NCI-H2171 (cell line): ENCODE measurements around the gene SHB.

ENCODE experiments used
- DNase-seq: peaks from one replicate; lab custom pipeline; 2025; lab: John Stamatoyannopoulos, UW

SHB gene

DNA sequence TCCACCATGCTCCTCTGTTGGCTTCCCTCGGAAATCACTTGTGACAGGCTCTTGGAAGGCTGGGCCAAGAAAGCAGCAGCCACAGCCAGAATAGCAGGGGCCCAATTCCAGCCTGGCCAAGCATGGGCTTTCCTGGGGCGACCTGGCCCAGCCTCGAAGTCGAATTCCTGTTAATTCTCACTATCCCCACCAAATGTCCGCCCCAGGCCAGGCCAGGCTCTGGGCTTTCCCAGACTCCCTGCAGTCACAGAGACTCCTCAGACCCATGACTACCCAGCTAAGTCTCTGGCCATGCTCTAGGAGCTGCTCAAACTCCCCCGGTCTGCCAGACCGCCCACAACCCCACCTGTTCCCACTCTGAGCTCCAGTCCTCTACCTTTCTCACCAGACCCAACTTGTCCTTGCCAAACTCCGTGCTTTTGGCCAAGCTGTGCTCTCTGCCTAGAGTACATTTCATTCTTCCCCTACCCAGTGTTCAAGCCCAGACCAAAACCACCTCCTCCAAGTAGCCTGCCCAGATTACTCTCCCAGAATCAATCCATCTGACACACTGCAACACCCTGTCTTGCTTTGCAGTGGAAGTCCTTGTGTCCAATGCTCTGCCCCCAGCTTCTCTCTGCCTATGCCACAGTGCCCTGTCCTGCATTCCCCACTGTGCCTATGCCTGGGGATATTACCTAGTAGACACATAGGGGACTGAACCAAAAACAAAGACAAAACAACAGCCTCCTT lies 26.2 kb downstream of the SHB start:
- DNase-seq: no peak

GRCh38 chr9:38041564-38042243 lies 27.3 kb downstream of the SHB start:
- DNase-seq: no peak

- DNase-seq: no peak
Measured at GRCh38 chr9:38039907-38040682, 28.9 kb downstream of the SHB start.

DNA sequence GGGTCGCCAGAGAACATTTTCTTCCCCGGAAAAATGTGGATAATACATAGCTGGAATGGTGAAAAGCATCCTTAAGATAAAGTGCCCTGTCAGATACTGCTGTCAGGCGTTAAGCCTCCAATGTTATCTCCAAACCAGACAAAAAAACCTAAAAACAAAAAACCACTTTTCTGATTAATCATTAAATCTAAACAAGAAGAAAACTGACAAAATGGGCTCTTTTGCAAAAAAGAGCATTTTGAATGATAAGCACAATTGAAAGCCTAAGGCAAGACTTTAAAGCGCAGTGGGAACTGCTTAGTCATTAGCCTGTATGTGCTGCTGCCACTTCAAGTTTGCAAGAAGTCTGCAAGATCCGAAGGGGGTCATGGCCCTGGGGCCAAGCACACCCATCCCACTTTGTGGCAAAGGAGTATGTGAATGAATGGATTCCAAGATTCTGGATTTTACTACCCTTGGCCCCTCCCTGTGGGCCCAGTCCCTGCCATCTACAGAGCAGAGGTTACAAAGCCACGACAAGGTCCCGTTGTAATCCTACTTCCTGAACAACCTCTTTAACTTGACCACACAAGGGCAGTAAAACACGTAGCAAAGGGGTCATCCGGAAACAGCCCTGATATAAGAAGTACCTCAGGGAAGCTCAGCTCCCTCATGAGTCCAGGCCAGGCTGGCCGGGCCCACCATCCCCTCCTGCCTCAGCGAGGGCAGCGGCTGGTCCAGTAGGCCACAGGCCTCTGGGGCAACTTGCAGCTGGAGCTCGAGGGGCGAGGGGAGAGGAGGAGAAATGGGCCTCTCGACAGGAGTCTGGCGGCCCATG lies 29.7 kb downstream of the SHB start:
- DNase-seq: no peak

DNA sequence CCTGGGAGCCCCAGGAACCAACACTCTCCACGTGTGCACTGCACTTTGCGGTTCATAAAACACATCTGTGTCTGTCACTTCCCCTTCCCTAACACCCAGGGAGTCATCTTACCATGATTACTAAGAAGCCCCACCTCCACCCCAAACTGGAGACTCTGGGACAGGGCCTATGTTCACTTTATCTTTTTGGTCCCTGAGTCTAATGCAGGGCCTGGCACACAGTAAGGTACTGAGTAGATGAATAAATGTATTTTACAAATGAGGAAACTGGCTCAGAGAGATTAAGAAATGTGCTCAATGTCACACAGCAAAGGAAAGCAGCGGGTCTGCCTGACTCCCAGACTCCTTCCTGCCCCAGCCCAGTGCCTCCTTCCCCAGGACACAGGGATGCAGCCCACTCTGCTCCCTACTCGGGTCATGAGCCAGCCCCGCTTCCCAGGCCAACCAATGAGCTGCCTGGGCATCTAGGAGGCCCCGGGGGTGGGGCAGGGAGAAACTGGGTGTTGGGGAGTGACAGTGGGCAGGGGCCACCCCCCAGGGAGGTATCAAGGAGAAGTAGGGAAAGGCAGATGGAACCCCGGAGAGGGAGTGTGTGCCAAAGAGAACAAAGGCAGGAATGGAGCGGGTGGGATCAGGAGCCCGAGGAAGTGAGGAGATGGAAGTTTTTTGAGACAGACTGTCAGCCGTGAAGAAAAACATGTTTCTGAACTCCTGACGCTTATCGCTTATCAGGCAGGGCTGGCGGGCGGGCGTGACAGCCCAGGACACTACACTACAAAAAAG lies 30.5 kb downstream of the SHB start:
- DNase-seq: no peak

GRCh38 chr9:38037981-38038306 lies 31.1 kb downstream of the SHB start:
- DNase-seq: no peak

GRCh38 chr9:38036359-38037084 lies 32.5 kb downstream of the SHB start:
- no peak for DNase-seq

- no peak for DNase-seq
Measured at GRCh38 chr9:38035873-38036272, 33.2 kb downstream of the SHB start.

- no peak for DNase-seq
Measured at GRCh38 chr9:38033941-38034340, 35.1 kb downstream of the SHB start.

DNA sequence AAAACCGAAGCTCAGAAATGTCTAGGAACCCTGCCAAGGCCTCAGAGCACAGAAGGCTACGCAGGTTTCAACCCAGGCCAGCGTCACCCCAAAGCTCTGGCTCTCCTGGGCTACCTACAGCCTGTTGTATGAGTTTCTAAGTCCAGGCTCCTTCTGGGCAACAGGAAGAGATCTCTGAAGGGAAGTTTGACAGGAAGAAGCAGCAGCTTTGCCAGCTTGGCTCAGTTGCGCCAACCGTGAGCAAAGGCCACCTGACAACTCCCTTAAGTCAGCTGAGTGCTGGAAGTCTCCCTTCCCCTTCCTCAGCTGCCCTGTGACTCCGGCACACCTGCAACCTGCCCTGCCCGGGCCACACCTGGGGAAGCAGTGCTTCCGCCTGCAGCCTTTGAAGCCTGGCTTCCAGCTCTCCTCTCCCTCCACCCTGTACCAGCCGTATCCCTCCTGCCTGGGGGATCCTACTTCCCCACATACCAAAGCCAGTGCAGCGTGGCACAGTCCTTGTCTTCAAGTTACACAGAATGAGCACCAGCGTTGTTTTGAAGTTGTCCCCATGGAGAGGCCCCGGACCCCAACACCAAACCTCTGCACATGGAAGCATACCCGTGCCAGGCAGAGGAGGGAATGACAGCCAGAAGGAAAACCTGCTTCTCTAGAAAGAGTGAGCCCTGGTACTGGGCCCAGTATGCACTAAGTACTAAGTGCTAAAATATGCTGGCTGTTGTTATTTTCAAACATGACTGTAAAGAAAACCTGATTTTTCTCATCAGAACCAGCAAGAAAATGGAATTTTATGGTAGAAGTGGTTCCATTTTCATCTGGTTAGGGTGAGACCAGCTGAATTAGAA lies 36.5 kb downstream of the SHB start:
- DNase-seq: no peak

GRCh38 chr9:38031594-38031993 lies 37.4 kb downstream of the SHB start:
- DNase-seq: no peak

DNA sequence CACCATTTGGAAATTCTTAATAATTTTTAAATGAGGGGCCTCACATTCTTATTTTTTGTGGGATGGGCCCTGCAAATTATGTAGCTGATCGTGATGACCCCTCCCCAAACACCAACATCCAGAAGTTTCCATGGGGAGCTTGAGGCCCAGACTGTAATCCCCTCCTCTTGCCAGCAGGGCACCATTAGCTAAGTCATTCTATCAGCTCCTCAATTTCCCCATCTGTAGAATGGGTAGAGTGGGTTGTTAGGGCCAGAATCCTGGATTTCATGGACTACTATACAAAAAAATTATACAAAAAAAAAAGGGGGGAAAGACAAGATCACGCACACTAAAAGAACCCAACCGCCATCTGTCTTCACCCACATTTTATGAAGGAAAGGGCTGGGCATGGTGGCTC lies 38.4 kb downstream of the SHB start:
- no peak for DNase-seq

GRCh38 chr9:38029915-38030638 lies 39.0 kb downstream of the SHB start:
- DNase-seq: no peak

DNA sequence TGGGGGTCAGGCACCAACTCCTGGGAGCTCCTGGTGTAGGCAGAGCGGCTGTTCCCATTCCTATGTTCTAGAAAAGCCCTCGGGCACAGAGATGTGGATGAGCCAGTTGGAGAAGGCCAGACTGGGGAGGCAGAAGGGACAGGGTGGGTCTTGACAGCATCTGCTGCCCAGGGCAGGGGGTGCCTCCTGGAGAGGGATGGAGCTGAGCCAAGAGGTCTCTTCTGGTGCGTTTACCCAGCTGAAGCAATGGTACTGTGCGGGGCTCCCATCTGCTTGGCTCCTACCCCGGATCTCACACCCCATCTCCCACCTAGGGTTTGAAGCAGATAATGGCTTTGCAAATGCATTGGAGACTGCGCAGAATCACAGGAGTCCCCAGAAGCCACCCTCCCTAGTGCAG lies 41.3 kb downstream of the SHB start:
- DNase-seq: no peak

GRCh38 chr9:38026840-38027527 lies 42.0 kb downstream of the SHB start:
- no peak for DNase-seq

GRCh38 chr9:38026021-38026809 lies 42.8 kb downstream of the SHB start:
- peak; percentile 46 for DNase-seq

GRCh38 chr9:38025166-38025565 lies 43.9 kb downstream of the SHB start:
- no peak for DNase-seq
